Mesothelial cell of epicardium (in vitro differentiated cells): Measurements from ENCODE around the gene ZNF76. TPM values are rescaled to one million over a fixed set of nuclear protein-coding genes. Genes with fewer than 3 reads are reported as not detected.
"Not testable (repeated sequence)": the region's sequence is repeated elsewhere in the genome, so short reads cannot be mapped to it uniquely, and the experiment has no call there.

Experiments used
- DNase-seq, 2 experiments: peaks; one replicate each; pipeline ENCODE4 v3.0.0; 2021; ENCODE audit warnings: low spot score in 2 of 2; ENCODE audit not compliant: unreplicated experiment in 2 of 2
- H3K27ac Mint-ChIP-seq: 2 replicates; pipeline ENCODE4 v1.8.0; 2021; ENCODE audit warnings: mixed read lengths
- H3K27me3 Mint-ChIP-seq: 2 replicates; pipeline ENCODE4 v1.8.0; 2021; ENCODE audit warnings: low read depth, mixed read lengths
- H3K36me3 Mint-ChIP-seq: 2 replicates; pipeline ENCODE4 v1.8.0; 2021; ENCODE audit warnings: mixed read lengths
- H3K4me1 Mint-ChIP-seq: 2 replicates; pipeline ENCODE4 v1.8.0; 2021; ENCODE audit warnings: mixed read lengths
- H3K4me3 Mint-ChIP-seq: 2 replicates; pipeline ENCODE4 v1.8.0; 2021; ENCODE audit warnings: mild to moderate bottlenecking, moderate library complexity, mixed read lengths
- H3K9me3 Mint-ChIP-seq: 2 replicates; pipeline ENCODE4 v1.8.0; 2021; ENCODE audit warnings: mixed read lengths
- total RNA-seq: library from RNA; stranded (reverse); gene quantifications from 3 replicates; pipeline ENCODE4 v1.2.1, GENCODE V29; 2021
- TF ChIP-seq, protein P1 (sequence below): fragments of 200-600 bp; sonication (generic); IDR thresholded peaks from one replicate; pipeline ENCODE4 v1.5.0; 2021; ENCODE audit warnings: antibody characterized with exemption; ENCODE audit not compliant: unreplicated experiment

Gene ZNF76
- total RNA-seq, 1 donor from 2014 or later: 58.3 TPM

DNA sequence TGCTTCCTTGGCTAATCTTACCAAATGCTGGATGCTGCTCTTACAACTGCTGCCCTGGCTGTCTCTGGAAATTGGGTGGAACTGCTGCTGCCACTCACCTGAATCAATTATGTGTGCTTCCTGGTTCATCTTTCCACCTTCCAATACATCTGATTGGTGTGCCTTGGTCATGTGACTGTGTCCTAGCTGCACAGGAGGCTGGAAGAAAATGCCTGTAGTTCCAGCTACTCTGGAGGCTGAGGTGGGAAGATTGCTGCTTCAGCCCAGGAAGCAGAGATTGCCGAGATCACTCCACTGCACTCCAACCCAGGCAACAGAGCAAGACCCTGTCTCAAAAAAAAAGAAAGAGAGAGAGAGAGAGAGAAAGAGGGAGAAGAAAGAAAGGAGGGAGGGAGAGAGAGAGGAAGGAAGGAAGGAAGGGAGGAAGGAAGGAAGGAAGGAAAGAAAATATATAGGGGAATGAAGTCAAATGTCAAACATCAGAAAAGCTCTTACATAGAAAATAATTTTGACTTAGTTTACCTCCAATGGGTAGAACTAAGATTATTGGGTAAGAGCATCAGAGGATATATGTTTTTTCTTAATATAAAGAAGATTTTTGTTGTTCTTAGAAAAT lies 68.7 kb downstream of the ZNF76 start:
- Mint-ChIP-seq H3K9me3 (peaks cover 6% of the 10 kb centered on the region), H3K4me3 (no peak overlapping the region), H3K36me3 (no peaks in the 10 kb centered on the region), H3K27ac (no peak overlapping the region), H3K4me1 (peaks cover 2% of the 10 kb centered on the region), H3K27me3 (peaks cover 10% of the 10 kb centered on the region)
- DNase-seq: no peak
- TF ChIP-seq, protein P1, sequence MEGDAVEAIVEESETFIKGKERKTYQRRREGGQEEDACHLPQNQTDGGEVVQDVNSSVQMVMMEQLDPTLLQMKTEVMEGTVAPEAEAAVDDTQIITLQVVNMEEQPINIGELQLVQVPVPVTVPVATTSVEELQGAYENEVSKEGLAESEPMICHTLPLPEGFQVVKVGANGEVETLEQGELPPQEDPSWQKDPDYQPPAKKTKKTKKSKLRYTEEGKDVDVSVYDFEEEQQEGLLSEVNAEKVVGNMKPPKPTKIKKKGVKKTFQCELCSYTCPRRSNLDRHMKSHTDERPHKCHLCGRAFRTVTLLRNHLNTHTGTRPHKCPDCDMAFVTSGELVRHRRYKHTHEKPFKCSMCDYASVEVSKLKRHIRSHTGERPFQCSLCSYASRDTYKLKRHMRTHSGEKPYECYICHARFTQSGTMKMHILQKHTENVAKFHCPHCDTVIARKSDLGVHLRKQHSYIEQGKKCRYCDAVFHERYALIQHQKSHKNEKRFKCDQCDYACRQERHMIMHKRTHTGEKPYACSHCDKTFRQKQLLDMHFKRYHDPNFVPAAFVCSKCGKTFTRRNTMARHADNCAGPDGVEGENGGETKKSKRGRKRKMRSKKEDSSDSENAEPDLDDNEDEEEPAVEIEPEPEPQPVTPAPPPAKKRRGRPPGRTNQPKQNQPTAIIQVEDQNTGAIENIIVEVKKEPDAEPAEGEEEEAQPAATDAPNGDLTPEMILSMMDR: no peak

DNA sequence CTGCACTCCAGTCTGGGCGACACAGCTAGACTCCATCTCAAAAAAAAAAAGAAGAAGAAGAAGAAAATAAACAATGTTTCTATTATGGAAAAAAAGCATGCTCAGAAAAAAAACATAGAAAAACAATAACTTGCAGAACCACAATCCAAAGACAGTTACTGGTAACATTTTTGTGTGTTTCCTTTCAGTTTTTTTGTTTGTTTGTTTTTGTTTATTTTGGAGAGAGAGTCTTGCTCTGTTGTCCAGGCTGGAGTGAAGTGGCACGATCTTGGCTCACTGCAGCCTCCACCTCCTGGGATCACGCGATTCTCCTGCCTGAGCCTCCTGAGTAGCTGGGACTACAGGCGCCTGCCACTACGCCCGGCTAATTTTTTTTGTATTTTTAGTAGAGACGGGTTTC lies 69.4 kb downstream of the ZNF76 start:
- peaks cover 17% of the 10 kb centered on the region for H3K27me3 Mint-ChIP-seq
- H3K27ac Mint-ChIP-seq, H3K9me3 Mint-ChIP-seq, H3K4me3 Mint-ChIP-seq, DNase-seq, H3K36me3 Mint-ChIP-seq, H3K4me1 Mint-ChIP-seq: not testable (repeated sequence)

DNA sequence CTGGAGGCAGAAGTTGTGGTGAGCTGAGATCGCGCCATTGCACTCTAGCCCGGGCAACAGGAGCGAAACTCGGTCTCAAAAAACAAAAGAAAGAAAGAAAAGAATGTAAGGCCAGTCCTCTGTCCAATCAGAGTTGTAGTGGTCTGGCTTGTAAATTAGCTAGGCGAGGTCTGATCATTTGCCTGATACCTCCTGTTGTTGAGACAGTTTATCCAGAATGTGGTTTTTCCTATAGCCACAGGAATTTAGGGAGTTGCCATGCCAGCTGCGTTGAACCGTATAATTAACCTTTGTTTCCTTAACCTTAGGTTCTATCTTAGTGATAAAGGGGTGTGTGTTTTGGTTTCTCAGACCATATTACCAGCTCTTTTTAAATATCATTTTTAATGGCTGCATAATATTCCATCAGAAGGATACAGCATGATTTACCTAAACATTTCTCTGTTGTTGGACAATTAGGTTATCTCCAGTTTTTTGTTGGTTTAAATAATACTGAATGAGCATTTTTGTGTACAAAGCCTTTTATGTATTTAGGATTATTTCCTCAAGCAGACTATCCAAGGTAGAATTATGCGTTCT lies 71.1 kb downstream of the ZNF76 start:
- no peak overlapping the region for H3K27ac Mint-ChIP-seq

DNA sequence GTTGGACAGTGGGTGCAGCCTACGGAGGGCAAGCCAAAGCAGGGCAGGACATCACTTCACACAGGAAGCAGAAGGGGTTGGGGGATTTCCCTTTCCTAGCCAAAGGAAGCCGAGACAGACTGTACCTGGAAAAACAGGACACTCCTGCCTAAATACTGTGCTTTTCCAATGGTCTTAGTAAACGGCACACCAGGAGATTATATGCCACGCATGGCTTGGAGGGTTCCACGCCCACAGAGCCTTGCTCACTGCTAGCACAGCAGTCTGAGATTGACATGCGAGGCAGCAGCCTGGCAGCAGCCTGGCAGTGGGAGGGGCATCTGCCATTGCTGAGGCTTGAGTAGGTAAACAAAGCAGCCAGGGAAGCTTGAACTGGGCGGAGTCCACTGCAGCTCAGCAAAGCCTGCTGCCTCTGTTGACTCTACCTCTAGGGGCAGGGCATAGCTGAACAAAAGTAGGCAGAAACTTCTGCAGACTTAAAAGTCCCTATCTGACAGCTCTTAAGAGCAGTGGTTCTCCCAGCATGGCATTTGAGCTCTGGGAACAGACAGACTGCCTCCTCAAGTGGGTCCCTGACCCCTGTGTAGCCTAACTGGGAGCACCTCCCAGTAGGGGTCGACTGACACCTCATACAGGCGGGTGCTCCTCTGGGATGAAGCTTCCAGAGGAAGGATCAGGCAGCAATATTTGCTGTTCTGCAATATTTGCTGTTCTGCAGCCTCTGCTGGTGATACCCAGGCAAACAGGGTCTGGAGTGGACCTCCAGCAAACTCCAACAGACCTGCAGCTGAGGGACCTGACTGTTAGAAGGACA lies 72.7 kb downstream of the ZNF76 start:
- not testable (repeated sequence) for H3K4me3 Mint-ChIP-seq, H3K27ac Mint-ChIP-seq, H3K36me3 Mint-ChIP-seq, DNase-seq, H3K4me1 Mint-ChIP-seq
- TF ChIP-seq, protein P1: peak; percentile 9
- peaks cover 13% of the 10 kb centered on the region for H3K9me3 Mint-ChIP-seq
- H3K27me3 Mint-ChIP-seq: peaks cover 40% of the 10 kb centered on the region

More for the DNA sequence above, 71.1 kb downstream of the ZNF76 start:
- Mint-ChIP-seq H3K4me3 (no peak overlapping the region), H3K9me3 (peaks cover 12% of the 10 kb centered on the region), H3K36me3 (no peaks in the 10 kb centered on the region), H3K27me3 (peaks cover 34% of the 10 kb centered on the region), H3K4me1 (peaks cover 2% of the 10 kb centered on the region)
- no peak for DNase-seq
- TF ChIP-seq, protein P1: no peak

DNA sequence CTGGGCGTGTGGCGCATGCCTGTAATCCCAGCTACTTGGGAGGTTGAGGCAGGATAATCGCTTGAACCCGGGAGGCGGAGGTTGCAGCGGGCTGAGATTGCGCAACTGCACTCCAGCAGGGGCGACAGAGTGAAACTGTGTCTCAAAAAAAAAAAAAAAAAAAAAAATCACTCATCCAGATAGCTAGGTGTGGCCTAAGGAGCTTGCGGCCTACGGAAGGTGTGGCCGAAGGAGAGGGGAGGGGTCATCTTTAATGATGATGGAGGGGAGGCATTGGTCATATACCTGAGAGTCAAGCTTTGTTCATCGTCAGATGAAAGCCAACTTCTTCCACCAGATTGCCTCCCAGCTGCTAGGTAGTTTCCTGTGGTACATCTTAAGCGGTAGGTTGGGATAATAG lies 82.0 kb downstream of the ZNF76 start:
- no peak for DNase-seq
- no peak overlapping the region for H3K4me3 Mint-ChIP-seq
- peaks cover 2% of the 10 kb centered on the region for H3K36me3 Mint-ChIP-seq
- H3K27me3 Mint-ChIP-seq: peaks cover 10% of the 10 kb centered on the region
- peaks cover 23% of the 10 kb centered on the region for H3K4me1 Mint-ChIP-seq
- TF ChIP-seq, protein P1: no peak
- peak overlapping the region; percentile 98 for H3K27ac Mint-ChIP-seq
- no peaks in the 10 kb centered on the region for H3K9me3 Mint-ChIP-seq
